ENCODE data around the gene FOXI2.

The FOXI2 gene

DNA sequence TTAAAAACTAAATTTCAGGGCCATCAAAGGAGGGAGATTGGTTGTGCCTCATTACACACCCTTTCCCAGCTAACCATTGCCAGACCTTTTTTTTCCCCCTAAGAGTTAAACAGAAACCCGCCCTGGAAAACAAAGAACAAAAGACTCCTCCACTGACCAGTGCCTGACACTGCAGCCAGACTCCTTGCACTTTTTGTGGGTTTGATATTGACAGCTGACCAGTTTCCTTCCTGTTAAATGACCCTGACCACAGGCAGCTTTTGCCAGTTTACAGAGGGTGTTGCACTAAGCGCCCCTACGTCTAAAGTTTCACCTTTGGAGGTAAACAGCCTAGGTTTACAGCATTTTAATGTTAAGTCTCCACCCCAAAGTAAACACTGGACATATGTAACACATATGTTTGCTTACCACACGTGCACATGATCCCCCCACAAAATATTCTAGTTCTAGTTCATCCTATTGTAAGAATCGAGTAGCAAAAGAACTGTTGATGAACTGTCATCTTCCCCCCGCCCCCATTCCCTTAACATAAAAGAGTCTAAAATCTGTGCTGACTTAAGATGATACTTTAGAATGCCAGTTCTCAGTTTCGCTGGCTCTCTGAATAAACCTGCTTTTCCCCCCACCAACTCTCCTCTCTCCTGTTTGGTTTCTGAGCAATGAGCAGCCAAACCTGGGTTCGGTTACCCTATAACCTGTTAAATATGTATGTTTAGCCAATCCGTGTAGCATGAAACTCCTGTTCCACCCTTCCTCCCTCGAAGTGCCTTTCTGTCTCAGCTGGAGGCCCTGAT is 38.0 kb downstream of the FOXI2 start:
- TF ChIP-seq GATA2 (IDR thresholded peaks at IDR 0.05; ENCODE audit: low read depth, low read length): no peak
- TF ChIP-seq GATA3 (IDR thresholded peaks at IDR 0.05; ENCODE audit: low read depth, low read length): no peak

DNA sequence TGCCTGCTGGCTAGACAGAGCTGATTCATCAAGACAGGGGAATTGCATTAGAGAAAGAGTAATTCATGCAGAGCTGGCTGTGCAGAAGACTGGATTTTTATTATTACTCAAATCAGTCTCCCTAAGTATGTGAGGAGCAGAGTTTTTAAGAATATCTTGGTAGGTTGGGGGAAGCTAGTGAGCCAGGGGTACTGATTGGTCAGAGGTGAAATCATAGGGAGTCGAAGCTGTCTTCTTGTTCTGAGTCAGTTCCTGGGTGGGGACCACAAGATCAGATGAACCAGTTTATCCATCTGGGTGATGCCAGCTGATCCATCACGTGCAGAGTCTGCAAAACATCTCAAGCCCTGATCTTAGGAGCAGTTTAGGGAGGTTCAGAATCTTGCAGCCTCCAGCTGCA is 39.8 kb downstream of the FOXI2 start:
- TF ChIP-seq GATA2 (IDR thresholded peaks at IDR 0.05; ENCODE audit: low read depth, low read length) (no peak), GATA3 (IDR thresholded peaks at IDR 0.05; ENCODE audit: low read depth, low read length) (no peak)

DNA sequence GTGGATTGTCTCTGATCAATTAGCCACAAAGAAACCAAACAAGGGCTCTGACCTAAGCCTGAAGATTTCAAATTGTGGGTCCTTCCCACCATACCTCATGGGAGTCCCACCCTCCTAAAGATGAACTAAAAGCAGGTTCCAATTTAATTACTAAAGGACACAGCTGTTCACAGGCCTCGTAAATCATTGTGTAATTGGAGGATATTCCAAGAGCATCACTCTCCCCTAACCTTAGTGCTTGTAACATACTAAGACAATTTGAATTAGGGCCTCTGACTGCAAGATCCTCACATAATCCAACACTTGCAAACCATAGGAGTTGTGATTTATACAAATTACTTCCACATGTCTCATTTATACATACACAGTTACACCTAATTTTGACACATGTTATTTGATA is 44.4 kb downstream of the FOXI2 start:
- TF ChIP-seq GATA3 (IDR thresholded peaks at IDR 0.05; ENCODE audit: low read depth, low read length) (no peak), GATA2 (IDR thresholded peaks at IDR 0.05; ENCODE audit: low read depth, low read length) (no peak)

DNA sequence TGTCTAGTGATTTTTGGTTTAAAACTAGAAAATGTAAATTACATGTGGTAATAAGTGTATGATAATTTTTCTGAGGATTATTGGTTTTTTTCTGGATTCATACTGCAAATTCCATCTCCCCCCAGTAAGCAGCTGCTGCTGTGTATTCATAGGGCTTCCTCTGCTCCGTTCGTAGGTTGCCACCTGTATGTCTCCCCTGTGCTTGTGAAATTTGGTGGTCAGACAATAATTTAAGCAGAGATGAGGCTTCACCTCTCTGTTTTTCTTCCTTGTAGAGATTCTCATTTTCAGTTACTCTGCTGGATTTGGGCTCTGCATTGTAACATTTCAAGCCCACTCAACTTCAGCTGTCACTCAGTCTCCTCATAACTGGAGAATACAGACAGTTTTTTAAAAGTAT is 50.9 kb downstream of the FOXI2 start:
- TF ChIP-seq GATA3 (IDR thresholded peaks at IDR 0.05; ENCODE audit: low read depth, low read length) (no peak), GATA2 (IDR thresholded peaks at IDR 0.05; ENCODE audit: low read depth, low read length) (no peak)

GRCh38 chr10:127790066-127790624 is 53.2 kb downstream of the FOXI2 start:
- TF ChIP-seq GATA2 (IDR thresholded peaks at IDR 0.05; ENCODE audit: low read depth, low read length) (no peak), GATA3 (IDR thresholded peaks at IDR 0.05; ENCODE audit: low read depth, low read length) (no peak)
